ENCODE measurements around the gene DLG2. TPM values are rescaled to one million over a fixed set of nuclear protein-coding genes. Genes with fewer than 3 reads are reported as not detected.

The DLG2 gene
- total RNA-seq, 4 donors from 2014 or later = 6.5 to 14.6 (median 7.2) TPM

DNA sequence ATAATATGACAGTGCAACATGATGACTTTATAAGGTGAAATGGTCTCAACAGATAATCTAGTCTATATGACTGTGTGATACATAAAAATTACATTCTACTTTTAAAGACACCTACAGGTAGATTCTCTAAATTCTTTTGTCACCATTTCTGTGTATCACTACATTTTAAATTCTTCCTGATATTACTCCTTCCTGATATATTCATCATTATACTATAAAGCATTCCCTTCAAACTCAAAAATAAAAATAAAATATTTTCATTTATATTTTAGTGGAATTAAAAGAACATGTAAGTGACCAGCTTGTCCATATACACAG lies 1062.3 kb downstream of the DLG2 start:
- Histone ChIP-seq H3K4me1 (no peaks in the 10 kb centered on the region), H3K27ac (no peak overlapping the region), H3K27me3 (no peaks in the 10 kb centered on the region), H3K9me3 (peaks cover 0 to 10% (median 0%) of the 10 kb centered on the region in 4 donors), H3K4me3 (no peak overlapping the region), H3K36me3 (no peaks in the 10 kb centered on the region)
- DNase-seq (ENCODE audit: low spot score in 2 of 2) = no peak
- TF ChIP-seq, protein P1, sequence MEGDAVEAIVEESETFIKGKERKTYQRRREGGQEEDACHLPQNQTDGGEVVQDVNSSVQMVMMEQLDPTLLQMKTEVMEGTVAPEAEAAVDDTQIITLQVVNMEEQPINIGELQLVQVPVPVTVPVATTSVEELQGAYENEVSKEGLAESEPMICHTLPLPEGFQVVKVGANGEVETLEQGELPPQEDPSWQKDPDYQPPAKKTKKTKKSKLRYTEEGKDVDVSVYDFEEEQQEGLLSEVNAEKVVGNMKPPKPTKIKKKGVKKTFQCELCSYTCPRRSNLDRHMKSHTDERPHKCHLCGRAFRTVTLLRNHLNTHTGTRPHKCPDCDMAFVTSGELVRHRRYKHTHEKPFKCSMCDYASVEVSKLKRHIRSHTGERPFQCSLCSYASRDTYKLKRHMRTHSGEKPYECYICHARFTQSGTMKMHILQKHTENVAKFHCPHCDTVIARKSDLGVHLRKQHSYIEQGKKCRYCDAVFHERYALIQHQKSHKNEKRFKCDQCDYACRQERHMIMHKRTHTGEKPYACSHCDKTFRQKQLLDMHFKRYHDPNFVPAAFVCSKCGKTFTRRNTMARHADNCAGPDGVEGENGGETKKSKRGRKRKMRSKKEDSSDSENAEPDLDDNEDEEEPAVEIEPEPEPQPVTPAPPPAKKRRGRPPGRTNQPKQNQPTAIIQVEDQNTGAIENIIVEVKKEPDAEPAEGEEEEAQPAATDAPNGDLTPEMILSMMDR (IDR thresholded peaks at IDR 0.05) = no peak
- TF ChIP-seq EP300 (IDR thresholded peaks at IDR 0.05) = no peak
- TF ChIP-seq POLR2A (IDR thresholded peaks at IDR 0.05) = no peak

DNA sequence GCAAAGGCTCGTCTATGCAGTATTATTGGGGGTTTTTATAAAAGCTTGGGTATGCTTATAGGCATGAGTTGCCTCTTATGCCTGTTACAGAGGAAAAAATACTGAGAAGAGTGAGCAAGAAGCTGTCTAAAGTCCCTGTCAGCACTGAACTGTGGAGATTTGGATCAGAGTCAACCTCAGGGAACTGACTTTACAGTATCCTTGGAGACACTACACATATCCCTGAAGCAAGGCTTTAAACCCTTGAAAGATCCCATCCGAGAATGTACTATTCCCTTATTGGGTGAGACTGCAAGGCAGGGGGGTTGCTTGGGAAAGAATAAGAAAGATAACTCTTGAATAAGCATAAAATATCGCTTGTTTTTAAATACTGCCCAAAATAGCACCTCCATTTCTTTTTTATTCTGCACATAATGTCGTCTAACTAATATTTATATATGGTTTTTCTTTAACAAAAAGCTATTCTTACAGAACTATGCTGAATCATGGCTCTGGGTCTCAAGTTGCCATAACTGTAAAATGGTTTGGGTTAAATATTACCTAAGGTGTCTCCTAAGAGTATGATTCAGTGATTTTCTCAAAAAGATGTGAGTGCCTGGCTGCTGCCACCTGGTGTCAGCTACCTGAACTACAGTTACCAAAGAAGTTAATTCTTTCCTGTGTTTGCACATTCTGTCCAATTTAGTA lies 1062.8 kb downstream of the DLG2 start:
- peak in 1 of 2 donors; percentile 36 for DNase-seq (ENCODE audit: low spot score in 2 of 2)
- Histone ChIP-seq H3K9me3 (peaks cover 0 to 5% (median 0%) of the 10 kb centered on the region in 4 donors), H3K27ac (no peak overlapping the region), H3K27me3 (no peaks in the 10 kb centered on the region), H3K4me1 (no peaks in the 10 kb centered on the region), H3K36me3 (no peaks in the 10 kb centered on the region), H3K4me3 (no peak overlapping the region)
- 65 to 73% methylated on average over 4 of the region's 4 CpGs for WGBS, 2 donors
- no peak for TF ChIP-seq POLR2A (IDR thresholded peaks at IDR 0.05)
- TF ChIP-seq, protein P1 (IDR thresholded peaks at IDR 0.05) = peak; percentile 54 to 74 (median 56)

DNA sequence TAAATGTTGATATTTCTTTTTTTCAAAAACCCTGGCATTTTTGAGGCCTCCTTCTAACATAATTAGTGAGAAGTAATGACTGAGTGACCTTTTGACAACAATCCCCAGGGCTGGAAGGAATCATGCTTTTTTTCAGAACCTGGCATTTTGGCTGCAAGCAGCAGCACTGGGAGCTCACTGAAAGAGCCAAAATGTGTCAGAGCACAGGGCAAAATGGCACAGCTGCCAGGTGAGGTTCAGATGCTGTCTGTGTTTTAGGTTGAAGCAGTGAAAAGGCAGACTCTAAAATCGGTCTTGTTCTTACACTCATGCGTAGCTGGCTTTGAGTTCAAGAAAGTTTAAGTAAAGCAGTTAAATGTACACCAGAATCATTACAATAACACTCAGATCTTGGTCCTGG lies 1063.8 kb downstream of the DLG2 start:
- TF ChIP-seq POLR2A (IDR thresholded peaks at IDR 0.05) (no peak), EP300 (IDR thresholded peaks at IDR 0.05) (no peak)
- TF ChIP-seq, protein P1 (IDR thresholded peaks at IDR 0.05) = no peak
- H3K4me1 ChIP-seq = no peaks in the 10 kb centered on the region
- no peak overlapping the region for H3K4me3 ChIP-seq
- no peak overlapping the region for H3K27ac ChIP-seq
- H3K27me3 ChIP-seq = no peaks in the 10 kb centered on the region
- no peaks in the 10 kb centered on the region for H3K9me3 ChIP-seq
- WGBS, 2 donors = 69 to 77% methylated on average over 2 of the region's 2 CpGs
- no peaks in the 10 kb centered on the region for H3K36me3 ChIP-seq
- no peak for DNase-seq (ENCODE audit: low spot score in 2 of 2)

- DNase-seq (ENCODE audit: low spot score in 2 of 2) = no peak
- Histone ChIP-seq H3K4me3 (no peak overlapping the region), H3K9me3 (no peaks in the 10 kb centered on the region), H3K27me3 (no peaks in the 10 kb centered on the region), H3K36me3 (no peaks in the 10 kb centered on the region), H3K27ac (no peak overlapping the region), H3K4me1 (no peaks in the 10 kb centered on the region)
- 88 to 93% methylated on average over 1 of the region's 1 CpG for WGBS, 2 donors
- TF ChIP-seq, protein P1 (IDR thresholded peaks at IDR 0.05) = no peak
- TF ChIP-seq EP300 (IDR thresholded peaks at IDR 0.05) (no peak), POLR2A (IDR thresholded peaks at IDR 0.05) (no peak)
Measured at GRCh38 chr11:84560206-84560605, 1066.9 kb downstream of the DLG2 start.

- H3K4me3 ChIP-seq = no peak overlapping the region
- no peak for TF ChIP-seq EP300 (IDR thresholded peaks at IDR 0.05)
- TF ChIP-seq, protein P1 (IDR thresholded peaks at IDR 0.05) = peak; percentile 50 to 76 (median 63)
- no peak overlapping the region for H3K27ac ChIP-seq
- no peaks in the 10 kb centered on the region for H3K27me3 ChIP-seq
- H3K4me1 ChIP-seq = no peaks in the 10 kb centered on the region
- WGBS, 2 donors = 52 to 58% methylated on average over 5 of the region's 5 CpGs
- DNase-seq (ENCODE audit: low spot score in 2 of 2) = peak in 1 of 2 donors; percentile 13
- no peaks in the 10 kb centered on the region for H3K36me3 ChIP-seq
- H3K9me3 ChIP-seq = no peaks in the 10 kb centered on the region
Measured at GRCh38 chr11:84558085-84558905, 1068.8 kb downstream of the DLG2 start.

Data from tibial nerve (tissue), 4 donors.